Fibroblast of pulmonary artery (primary cell): ENCODE results near the gene POU4F3.

Experiments used
- DNase-seq: peaks from one replicate; pipeline ENCODE4 v3.0.0-alpha.2; 2010; ENCODE audit warnings: low read depth
- H3K4me3 ChIP-seq: replicated peaks from 2 replicates; pipeline ENCODE4 v1.5.1; 2011; ENCODE audit warnings: low read depth, mild to moderate bottlenecking, control low read depth, low read length, moderate library complexity
- TF ChIP-seq, protein P1 (sequence below): IDR thresholded peaks from 2 replicates; pipeline ENCODE4 v1.5.1; 2011; ENCODE audit warnings: mild to moderate bottlenecking, control low read depth, low read length, inconsistent platforms; ENCODE audit errors: missing control alignments

POU4F3 gene

DNA sequence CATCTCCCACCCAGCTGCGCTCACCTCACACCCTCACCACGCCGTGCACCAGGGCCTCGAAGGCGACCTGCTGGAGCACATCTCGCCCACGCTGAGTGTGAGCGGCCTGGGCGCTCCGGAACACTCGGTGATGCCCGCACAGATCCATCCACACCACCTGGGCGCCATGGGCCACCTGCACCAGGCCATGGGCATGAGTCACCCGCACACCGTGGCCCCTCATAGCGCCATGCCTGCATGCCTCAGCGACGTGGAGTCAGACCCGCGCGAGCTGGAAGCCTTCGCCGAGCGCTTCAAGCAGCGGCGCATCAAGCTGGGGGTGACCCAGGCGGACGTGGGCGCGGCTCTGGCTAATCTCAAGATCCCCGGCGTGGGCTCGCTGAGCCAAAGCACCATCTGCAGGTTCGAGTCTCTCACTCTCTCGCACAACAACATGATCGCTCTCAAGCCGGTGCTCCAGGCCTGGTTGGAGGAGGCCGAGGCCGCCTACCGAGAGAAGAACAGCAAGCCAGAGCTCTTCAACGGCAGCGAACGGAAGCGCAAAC lies 1.1 kb downstream of the POU4F3 start:
- DNase-seq = no peak
- peak overlapping the region; percentile 37 for H3K4me3 ChIP-seq
- TF ChIP-seq, protein P1, sequence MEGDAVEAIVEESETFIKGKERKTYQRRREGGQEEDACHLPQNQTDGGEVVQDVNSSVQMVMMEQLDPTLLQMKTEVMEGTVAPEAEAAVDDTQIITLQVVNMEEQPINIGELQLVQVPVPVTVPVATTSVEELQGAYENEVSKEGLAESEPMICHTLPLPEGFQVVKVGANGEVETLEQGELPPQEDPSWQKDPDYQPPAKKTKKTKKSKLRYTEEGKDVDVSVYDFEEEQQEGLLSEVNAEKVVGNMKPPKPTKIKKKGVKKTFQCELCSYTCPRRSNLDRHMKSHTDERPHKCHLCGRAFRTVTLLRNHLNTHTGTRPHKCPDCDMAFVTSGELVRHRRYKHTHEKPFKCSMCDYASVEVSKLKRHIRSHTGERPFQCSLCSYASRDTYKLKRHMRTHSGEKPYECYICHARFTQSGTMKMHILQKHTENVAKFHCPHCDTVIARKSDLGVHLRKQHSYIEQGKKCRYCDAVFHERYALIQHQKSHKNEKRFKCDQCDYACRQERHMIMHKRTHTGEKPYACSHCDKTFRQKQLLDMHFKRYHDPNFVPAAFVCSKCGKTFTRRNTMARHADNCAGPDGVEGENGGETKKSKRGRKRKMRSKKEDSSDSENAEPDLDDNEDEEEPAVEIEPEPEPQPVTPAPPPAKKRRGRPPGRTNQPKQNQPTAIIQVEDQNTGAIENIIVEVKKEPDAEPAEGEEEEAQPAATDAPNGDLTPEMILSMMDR = no peak

DNA sequence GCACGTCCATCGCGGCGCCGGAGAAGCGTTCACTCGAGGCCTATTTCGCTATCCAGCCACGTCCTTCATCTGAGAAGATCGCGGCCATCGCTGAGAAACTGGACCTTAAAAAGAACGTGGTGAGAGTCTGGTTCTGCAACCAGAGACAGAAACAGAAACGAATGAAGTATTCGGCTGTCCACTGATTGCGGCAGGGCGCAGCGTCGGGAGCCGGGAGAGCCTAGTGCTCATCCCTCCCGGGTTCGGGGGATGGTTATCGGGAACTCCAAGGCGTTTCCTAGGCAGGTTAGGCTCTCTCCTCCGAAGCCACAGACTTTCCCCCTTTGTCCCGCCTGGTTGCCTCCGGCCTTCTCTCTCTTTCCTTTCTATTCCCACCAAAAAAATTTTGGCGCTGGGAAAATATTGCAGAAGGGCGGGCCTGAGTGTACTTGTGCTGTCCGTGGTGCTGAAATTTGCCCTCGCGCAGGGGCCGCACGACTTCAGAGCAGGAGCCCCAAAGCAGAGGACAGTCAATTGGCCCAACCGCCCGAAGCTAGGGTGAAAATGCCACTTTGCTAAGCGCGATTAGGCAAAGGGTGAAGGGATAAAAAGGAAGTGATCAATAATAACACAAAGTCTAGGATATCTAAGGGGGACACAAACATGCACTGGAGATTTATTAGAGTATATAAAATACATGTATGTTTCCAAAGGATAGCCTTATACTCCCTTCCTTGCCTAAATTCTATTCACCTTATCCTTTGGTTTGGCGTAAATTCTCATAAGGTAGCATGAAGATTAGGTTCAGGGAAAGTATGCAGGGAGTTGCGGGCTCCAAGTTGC lies 1.8 kb downstream of the POU4F3 start:
- H3K4me3 ChIP-seq = peak overlapping the region; percentile 37
- DNase-seq = peak; percentile 73
- TF ChIP-seq, protein P1 = no peak

- no peak for DNase-seq
- TF ChIP-seq, protein P1 = no peak
- H3K4me3 ChIP-seq = no peak overlapping the region
Observed at GRCh38 chr5:146341854-146342253, 3.2 kb downstream of the POU4F3 start.

- DNase-seq = no peak
- TF ChIP-seq, protein P1 = no peak
- no peak overlapping the region for H3K4me3 ChIP-seq
Observed at GRCh38 chr5:146342519-146342881, 3.9 kb downstream of the POU4F3 start.

GRCh38 chr5:146342882-146343865 lies 4.5 kb downstream of the POU4F3 start:
- no peak overlapping the region for H3K4me3 ChIP-seq
- TF ChIP-seq, protein P1 = no peak
- no peak for DNase-seq

- TF ChIP-seq, protein P1 = no peak
- no peak overlapping the region for H3K4me3 ChIP-seq
- DNase-seq = peak; percentile 7
Observed at GRCh38 chr5:146344155-146345118, 5.8 kb downstream of the POU4F3 start.
